ENCODE measurements around the gene CNFN. TPM values are rescaled to one million over a fixed set of nuclear protein-coding genes. Genes with fewer than 3 reads are reported as not detected.
A peak's percentile ranks its signal among the peaks of the same experiment; 100 is the strongest.

CNFN gene
- total and polyA plus RNA-seq, 2 donors (not counting 1 experiment from before 2014, with no cell fraction given) = not detected

- no peak overlapping the region for H2AFZ ChIP-seq (ENCODE audit: low read length)
- DNase-seq (ENCODE audit: low read depth in 2 of 2) = no peak
- no peak overlapping the region for H3K9ac ChIP-seq (ENCODE audit: insufficient read depth, low read length)
- peaks cover 2% of the 10 kb centered on the region for H3K4me1 ChIP-seq (ENCODE audit: control insufficient read depth, extremely low read depth, insufficient read depth, low read length)
- H3K27ac ChIP-seq (ENCODE audit: insufficient read depth, low read length) = no peak overlapping the region
- no peaks in the 10 kb centered on the region for H3K9me3 ChIP-seq (ENCODE audit: control insufficient read depth, insufficient read depth, low read depth, low read length)
- H3K4me2 ChIP-seq (ENCODE audit: extremely low read depth, insufficient read depth, low read length) = no peak overlapping the region
- no peaks in the 10 kb centered on the region for H3K27me3 ChIP-seq (ENCODE audit: control insufficient read depth, insufficient read depth, low read length)
- no peaks in the 10 kb centered on the region for H3K79me2 ChIP-seq (ENCODE audit: control insufficient read depth, insufficient read depth, low read length)
- H3K4me3 ChIP-seq (replicated peaks in 1 of 4; ENCODE audit: control extremely low read depth in 1 of 4, insufficient read depth in 1 of 4, low read depth in 3 of 4, low read length in 4 of 4) = no peak overlapping the region
- no peak for TF ChIP-seq EZH2 (IDR thresholded peaks at IDR 0.05; ENCODE audit: low read length, missing control alignments)
- TF ChIP-seq, protein P1, sequence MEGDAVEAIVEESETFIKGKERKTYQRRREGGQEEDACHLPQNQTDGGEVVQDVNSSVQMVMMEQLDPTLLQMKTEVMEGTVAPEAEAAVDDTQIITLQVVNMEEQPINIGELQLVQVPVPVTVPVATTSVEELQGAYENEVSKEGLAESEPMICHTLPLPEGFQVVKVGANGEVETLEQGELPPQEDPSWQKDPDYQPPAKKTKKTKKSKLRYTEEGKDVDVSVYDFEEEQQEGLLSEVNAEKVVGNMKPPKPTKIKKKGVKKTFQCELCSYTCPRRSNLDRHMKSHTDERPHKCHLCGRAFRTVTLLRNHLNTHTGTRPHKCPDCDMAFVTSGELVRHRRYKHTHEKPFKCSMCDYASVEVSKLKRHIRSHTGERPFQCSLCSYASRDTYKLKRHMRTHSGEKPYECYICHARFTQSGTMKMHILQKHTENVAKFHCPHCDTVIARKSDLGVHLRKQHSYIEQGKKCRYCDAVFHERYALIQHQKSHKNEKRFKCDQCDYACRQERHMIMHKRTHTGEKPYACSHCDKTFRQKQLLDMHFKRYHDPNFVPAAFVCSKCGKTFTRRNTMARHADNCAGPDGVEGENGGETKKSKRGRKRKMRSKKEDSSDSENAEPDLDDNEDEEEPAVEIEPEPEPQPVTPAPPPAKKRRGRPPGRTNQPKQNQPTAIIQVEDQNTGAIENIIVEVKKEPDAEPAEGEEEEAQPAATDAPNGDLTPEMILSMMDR (conservative IDR thresholded peaks at IDR 0.05 in 1 of 2, IDR thresholded peaks at IDR 0.05 in 1 of 2; ENCODE audit: low read depth in 1 of 2, low read length in 2 of 2) = no peak
- no peaks in the 10 kb centered on the region for H4K20me1 ChIP-seq (ENCODE audit: control insufficient read depth, extremely low read depth, insufficient read depth, low read length)
- H3K36me3 ChIP-seq (ENCODE audit: control insufficient read depth, insufficient read depth, low read length) = peaks cover 2% of the 10 kb centered on the region
These were observed 41.9 kb downstream of the CNFN start for GRCh38 chr19:42348211-42348610.

DNA sequence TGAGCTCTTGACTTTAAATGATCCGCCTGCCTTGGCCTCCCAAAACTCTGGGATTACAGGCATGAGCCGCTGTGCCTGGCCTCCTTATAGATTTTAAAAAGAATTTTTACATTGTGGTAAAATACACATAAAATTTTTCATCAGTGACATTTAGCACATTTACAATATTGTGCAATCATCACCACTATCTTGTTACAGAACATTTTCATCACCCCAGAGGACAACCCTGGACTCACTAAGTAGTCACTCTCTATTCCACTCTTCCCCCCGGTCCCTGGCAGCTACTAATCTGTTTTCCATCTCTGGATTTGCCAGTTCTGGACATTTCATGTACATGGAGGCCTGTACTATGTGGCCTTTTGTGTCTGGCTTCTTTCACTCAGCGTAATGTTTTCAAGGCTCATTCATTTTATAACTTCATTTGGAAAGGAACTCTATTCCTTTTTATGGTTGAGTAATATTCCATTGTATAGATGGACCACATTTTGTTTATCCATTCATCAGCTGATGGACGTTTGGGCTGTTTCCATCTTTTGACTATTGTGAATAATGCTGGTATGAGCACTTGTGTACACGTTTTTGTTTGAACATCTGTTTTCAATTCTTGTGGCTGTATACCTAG is 44.8 kb downstream of the CNFN start:
- H3K27ac ChIP-seq (ENCODE audit: insufficient read depth, low read length) = no peak overlapping the region
- no peaks in the 10 kb centered on the region for H3K27me3 ChIP-seq (ENCODE audit: control insufficient read depth, insufficient read depth, low read length)
- H3K4me3 ChIP-seq (replicated peaks in 1 of 4; ENCODE audit: control extremely low read depth in 1 of 4, insufficient read depth in 1 of 4, low read depth in 3 of 4, low read length in 4 of 4) = no peak overlapping the region
- H3K36me3 ChIP-seq (ENCODE audit: control insufficient read depth, insufficient read depth, low read length) = peaks cover 2% of the 10 kb centered on the region
- H3K4me1 ChIP-seq (ENCODE audit: control insufficient read depth, extremely low read depth, insufficient read depth, low read length) = peaks cover 2% of the 10 kb centered on the region
- no peaks in the 10 kb centered on the region for H4K20me1 ChIP-seq (ENCODE audit: control insufficient read depth, extremely low read depth, insufficient read depth, low read length)
- H3K9ac ChIP-seq (ENCODE audit: insufficient read depth, low read length) = no peak overlapping the region
- peak in 1 of 2 donors; percentile 80 for DNase-seq (ENCODE audit: low read depth in 2 of 2)
- H2AFZ ChIP-seq (ENCODE audit: low read length) = no peak overlapping the region
- H3K4me2 ChIP-seq (ENCODE audit: extremely low read depth, insufficient read depth, low read length) = no peak overlapping the region
- TF ChIP-seq EZH2 (IDR thresholded peaks at IDR 0.05; ENCODE audit: low read length, missing control alignments) = no peak
- TF ChIP-seq, protein P1 (conservative IDR thresholded peaks at IDR 0.05 in 1 of 2, IDR thresholded peaks at IDR 0.05 in 1 of 2; ENCODE audit: low read depth in 1 of 2, low read length in 2 of 2) = no peak
- H3K9me3 ChIP-seq (ENCODE audit: control insufficient read depth, insufficient read depth, low read depth, low read length) = no peaks in the 10 kb centered on the region
- H3K79me2 ChIP-seq (ENCODE audit: control insufficient read depth, insufficient read depth, low read length) = no peaks in the 10 kb centered on the region

DNA sequence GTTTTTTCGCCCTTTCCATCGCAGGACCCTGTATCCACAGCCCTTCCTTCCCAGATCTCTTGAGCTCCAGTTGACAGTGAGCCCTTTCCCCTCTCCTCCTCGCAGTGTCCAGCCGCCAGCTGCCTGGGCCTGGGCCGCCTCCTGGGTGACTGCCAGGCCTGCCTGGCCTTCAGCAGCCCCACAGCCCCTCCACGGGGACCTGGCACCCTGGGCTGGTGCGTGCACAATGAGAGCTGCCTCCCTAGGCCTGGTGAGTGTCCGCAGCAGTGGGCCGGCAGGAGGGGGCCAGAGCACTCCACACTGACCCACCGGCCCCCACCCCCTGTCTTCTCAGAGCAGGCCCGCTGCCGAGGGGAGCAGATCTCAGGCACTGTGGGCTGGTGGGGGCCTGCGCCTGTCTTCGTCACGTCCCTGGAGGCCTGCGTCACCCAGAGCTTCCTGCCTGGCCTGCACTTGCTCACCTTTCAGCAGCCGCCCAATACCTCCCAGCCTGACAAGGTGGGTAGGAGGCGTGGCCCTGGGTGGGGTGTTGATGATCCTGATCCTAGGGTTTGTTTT is 45.7 kb downstream of the CNFN start:
- Histone ChIP-seq H3K36me3 (ENCODE audit: control insufficient read depth, insufficient read depth, low read length) (peaks cover 2% of the 10 kb centered on the region), H3K9ac (ENCODE audit: insufficient read depth, low read length) (no peak overlapping the region), H3K4me3 (replicated peaks in 1 of 4; ENCODE audit: control extremely low read depth in 1 of 4, insufficient read depth in 1 of 4, low read depth in 3 of 4, low read length in 4 of 4) (no peak overlapping the region), H3K27ac (ENCODE audit: insufficient read depth, low read length) (no peak overlapping the region), H4K20me1 (ENCODE audit: control insufficient read depth, extremely low read depth, insufficient read depth, low read length) (no peaks in the 10 kb centered on the region), H3K79me2 (ENCODE audit: control insufficient read depth, insufficient read depth, low read length) (no peaks in the 10 kb centered on the region), H3K9me3 (ENCODE audit: control insufficient read depth, insufficient read depth, low read depth, low read length) (no peaks in the 10 kb centered on the region), H3K4me2 (ENCODE audit: extremely low read depth, insufficient read depth, low read length) (no peak overlapping the region), H2AFZ (ENCODE audit: low read length) (no peak overlapping the region), H3K4me1 (ENCODE audit: control insufficient read depth, extremely low read depth, insufficient read depth, low read length) (peaks cover 2% of the 10 kb centered on the region), H3K27me3 (ENCODE audit: control insufficient read depth, insufficient read depth, low read length) (no peaks in the 10 kb centered on the region)
- no peak for TF ChIP-seq EZH2 (IDR thresholded peaks at IDR 0.05; ENCODE audit: low read length, missing control alignments)
- TF ChIP-seq, protein P1 (conservative IDR thresholded peaks at IDR 0.05 in 1 of 2, IDR thresholded peaks at IDR 0.05 in 1 of 2; ENCODE audit: low read depth in 1 of 2, low read length in 2 of 2) = no peak
- no peak for DNase-seq (ENCODE audit: low read depth in 2 of 2)

All from fibroblast of lung (primary cell).